ENCODE measurements around the gene MCCD1. TPM values are rescaled to one million over a fixed set of nuclear protein-coding genes. Genes with fewer than 3 reads are reported as not detected.

The MCCD1 gene

GRCh38 chr6:31576897-31577578, 48.3 kb downstream of the MCCD1 start:
- H3K4me2 ChIP-seq (ENCODE audit: low read length) = no peak overlapping the region
- H3K36me3 ChIP-seq (ENCODE audit: insufficient read depth, low read length) = no peaks in the 10 kb centered on the region
- no peaks in the 10 kb centered on the region for H3K9me3 ChIP-seq (replicated peaks; ENCODE audit: low read length)
- no peak overlapping the region for H3K4me3 ChIP-seq (ENCODE audit: low read length)
- H3K9ac ChIP-seq (ENCODE audit: low read depth, low read length) = no peak overlapping the region
- peaks cover 12% of the 10 kb centered on the region for H3K27me3 ChIP-seq (ENCODE audit: control insufficient read depth, insufficient read depth, low read length)
- H3K4me1 ChIP-seq (ENCODE audit: control insufficient read depth, insufficient read depth, low read length) = peaks cover 12% of the 10 kb centered on the region

GRCh38 chr6:31577579-31577966, 48.8 kb downstream of the MCCD1 start:
- Histone ChIP-seq H3K4me1 (ENCODE audit: control insufficient read depth, insufficient read depth, low read length) (peaks cover 12% of the 10 kb centered on the region), H3K9ac (ENCODE audit: low read depth, low read length) (no peak overlapping the region)

GRCh38 chr6:31578184-31579118, 49.7 kb downstream of the MCCD1 start:
- Histone ChIP-seq H3K9ac (ENCODE audit: low read depth, low read length) (no peak overlapping the region), H3K4me2 (ENCODE audit: low read length) (no peak overlapping the region), H3K27me3 (ENCODE audit: control insufficient read depth, insufficient read depth, low read length) (peaks cover 12% of the 10 kb centered on the region), H3K4me3 (ENCODE audit: low read length) (no peak overlapping the region), H3K9me3 (replicated peaks; ENCODE audit: low read length) (no peaks in the 10 kb centered on the region), H3K36me3 (ENCODE audit: insufficient read depth, low read length) (no peaks in the 10 kb centered on the region), H3K4me1 (ENCODE audit: control insufficient read depth, insufficient read depth, low read length) (peaks cover 12% of the 10 kb centered on the region)

More at GRCh38 chr6:31577579-31577966, 48.8 kb downstream of the MCCD1 start:
- Histone ChIP-seq H3K4me2 (ENCODE audit: low read length) (no peak overlapping the region), H3K27me3 (ENCODE audit: control insufficient read depth, insufficient read depth, low read length) (peaks cover 12% of the 10 kb centered on the region), H3K9me3 (replicated peaks; ENCODE audit: low read length) (no peaks in the 10 kb centered on the region), H3K36me3 (ENCODE audit: insufficient read depth, low read length) (no peaks in the 10 kb centered on the region), H3K4me3 (ENCODE audit: low read length) (no peak overlapping the region)

GRCh38 chr6:31579119-31579505, 50.4 kb downstream of the MCCD1 start:
- H3K4me3 ChIP-seq (ENCODE audit: low read length) = no peak overlapping the region
- H3K36me3 ChIP-seq (ENCODE audit: insufficient read depth, low read length) = no peaks in the 10 kb centered on the region

More at GRCh38 chr6:31579119-31579505, 50.4 kb downstream of the MCCD1 start:
- Histone ChIP-seq H3K4me1 (ENCODE audit: control insufficient read depth, insufficient read depth, low read length) (peaks cover 12% of the 10 kb centered on the region), H3K9me3 (replicated peaks; ENCODE audit: low read length) (no peaks in the 10 kb centered on the region), H3K4me2 (ENCODE audit: low read length) (no peak overlapping the region), H3K9ac (ENCODE audit: low read depth, low read length) (no peak overlapping the region), H3K27me3 (ENCODE audit: control insufficient read depth, insufficient read depth, low read length) (peaks cover 12% of the 10 kb centered on the region)

Small RNAs within 50 kb of the gene (small RNA-seq; reads per million reads assigned to genes)
- gene AL663061.1 (not detected), gene RF00019 (not detected), gene SNORD117 (586 reads per million, percentile 99 among the genes with 10 or more reads in this experiment), gene SNORD84 (not detected)

Data from skeletal muscle satellite cell (primary cell).